Transverse colon (tissue), 4 donors: ENCODE results near the gene DOCK9.

Source experiments
- CTCF ChIP-seq, 5 experiments: fragments of 200-600 bp in 3 of 5; fragments of 450-650 bp in 2 of 5; sonication (generic) in 3 of 5; IDR thresholded peaks; 1 replicate in 2 of 5; 2 replicates in 3 of 5; pipeline ENCODE4 v1.5.1; 2016 to 2017; ENCODE audit warnings: antibody characterized with exemption in 5 of 5, inconsistent platforms in 3 of 5, mild to moderate bottlenecking in 2 of 5, moderate library complexity in 1 of 5
- POLR2AphosphoS5 ChIP-seq, 3 donors: sonication (generic); formaldehyde crosslinking; IDR thresholded peaks; one replicate each; pipeline ENCODE4 v1.6.1; 2016; ENCODE audit warnings: antibody characterized with exemption in 3 of 3

- TF ChIP-seq CTCF (IDR thresholded peaks at IDR 0.05): no peak
- no peak for TF ChIP-seq POLR2AphosphoS5 (IDR thresholded peaks at IDR 0.05)
These were observed 96.5 kb downstream of the DOCK9 start for GRCh38 chr13:98881390-98881789.
